Forelimb muscle (tissue), 1 donor: ENCODE measurements around the gene TRIM50. TPM values are rescaled to one million over a fixed set of nuclear protein-coding genes. Genes with fewer than 3 reads are reported as not detected.
"Not testable (repeated sequence)": the region's sequence is repeated elsewhere in the genome, so short reads cannot be mapped to it uniquely, and the experiment has no call there.

Experiments used
- DNase-seq: peaks from one replicate; pipeline ENCODE4 v3.0.0-alpha.2; 2013; ENCODE audit warnings: low read depth
- polyA plus RNA-seq: library from polyadenylated mRNA; unstranded; fragments of 120-200 nt; gene quantifications from one replicate; pipeline ENCODE4 v1.2.1, GENCODE V29; 2013; ENCODE audit not compliant: insufficient read length

TRIM50 gene
- polyA plus RNA-seq = 0.67 TPM

DNA sequence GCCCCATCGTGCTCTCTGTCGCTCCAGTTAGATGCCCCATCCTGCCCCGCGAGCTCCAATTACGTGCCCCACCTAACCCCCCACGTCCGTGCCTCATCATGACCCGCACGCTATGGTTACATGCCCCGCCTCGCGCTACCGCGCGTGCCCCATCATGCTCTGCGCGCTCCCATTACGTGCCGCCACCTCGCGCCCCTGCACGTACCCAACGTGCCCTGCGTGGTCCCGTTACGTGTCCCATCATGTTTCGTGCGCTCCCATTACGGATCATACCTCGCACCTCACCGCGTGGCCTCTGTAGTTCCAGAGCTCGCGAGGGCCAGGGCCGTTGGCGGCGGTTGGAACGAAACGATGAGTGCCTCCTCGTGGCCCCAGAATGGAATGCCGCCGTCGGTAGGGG lies at the start of gene TRIM50, which contains the start of gene FKBP6:
TSS of gene TRIM50 (minus strand) at position 161 of the 400 bp plus-strand sequence. CDS start 3,295 bp downstream, outside the sequence.
TSS of gene FKBP6 (plus strand) at position 240 of the 400 bp plus-strand sequence. CDS start 268 bp downstream, outside the sequence.
- DNase-seq = not testable (repeated sequence)

- no peak for DNase-seq
These were observed 49.0 kb upstream of the TRIM50 start for GRCh38 chr7:73376671-73377412.

DNA sequence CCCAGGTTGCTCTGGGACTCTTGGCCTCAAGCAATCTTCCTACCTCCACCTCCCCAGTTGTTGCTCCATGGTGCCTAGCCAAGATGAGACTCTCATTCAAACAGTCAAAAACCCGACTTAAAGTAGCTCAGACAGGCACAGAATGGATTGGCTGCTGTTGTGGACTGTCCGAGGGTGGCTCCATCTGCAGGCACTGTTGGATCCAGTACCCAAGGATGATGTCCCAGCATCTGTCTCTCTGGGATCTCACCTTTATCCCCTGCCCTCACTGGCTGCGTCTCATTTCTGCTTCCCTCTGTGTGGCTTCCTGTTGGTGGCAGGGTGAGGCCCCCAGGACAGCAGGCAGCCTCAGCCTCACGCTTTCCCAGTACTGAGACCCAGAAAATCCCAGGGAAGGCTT lies 48.4 kb upstream of the TRIM50 start:
- DNase-seq = not testable (repeated sequence)

GRCh38 chr7:73373741-73374140 lies 45.9 kb upstream of the TRIM50 start:
- DNase-seq = no peak

DNA sequence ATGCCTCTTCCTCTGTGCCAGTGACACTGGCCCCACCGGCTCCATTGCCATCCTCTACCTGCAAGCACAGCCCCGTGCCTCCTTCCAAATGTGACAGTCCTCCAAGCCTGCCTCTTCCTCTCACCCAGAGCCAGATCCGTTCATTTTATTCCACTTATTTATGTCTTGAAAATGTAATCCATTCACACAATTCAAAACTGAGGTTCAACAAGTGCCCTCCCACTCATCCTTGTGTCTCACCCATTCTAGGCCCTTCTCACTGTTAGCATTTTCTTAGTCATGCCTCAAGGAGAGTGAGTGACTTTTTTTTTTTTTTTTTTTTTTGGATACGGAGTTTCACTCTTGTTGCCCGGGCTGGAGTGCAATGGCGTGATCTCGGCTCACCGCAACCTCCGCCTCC lies 41.7 kb upstream of the TRIM50 start:
- no peak for DNase-seq

DNA sequence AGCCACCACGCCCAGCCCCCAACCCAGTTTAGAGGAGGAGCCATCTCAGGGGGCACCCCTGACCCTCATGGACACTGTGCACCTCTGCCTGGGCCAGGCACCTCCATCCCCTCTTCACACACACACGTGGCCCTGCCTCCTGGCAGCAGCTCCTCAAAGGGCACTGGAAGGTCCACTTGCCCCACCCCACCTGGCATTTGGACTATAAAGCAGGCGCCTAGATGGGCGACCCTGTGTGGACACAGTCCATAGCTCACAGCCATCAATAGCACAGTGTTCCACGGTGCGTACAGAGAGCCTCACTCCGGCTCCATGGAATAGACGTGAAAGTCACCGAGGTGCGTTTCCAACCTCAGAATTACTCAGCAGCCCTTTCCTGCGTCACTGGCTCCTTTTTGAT lies 41.1 kb upstream of the TRIM50 start:
- DNase-seq = no peak

- no peak for DNase-seq
These were observed 39.1 kb upstream of the TRIM50 start for GRCh38 chr7:73366990-73367389.

- DNase-seq = no peak
These were observed 38.2 kb upstream of the TRIM50 start for GRCh38 chr7:73366127-73366526.

DNA sequence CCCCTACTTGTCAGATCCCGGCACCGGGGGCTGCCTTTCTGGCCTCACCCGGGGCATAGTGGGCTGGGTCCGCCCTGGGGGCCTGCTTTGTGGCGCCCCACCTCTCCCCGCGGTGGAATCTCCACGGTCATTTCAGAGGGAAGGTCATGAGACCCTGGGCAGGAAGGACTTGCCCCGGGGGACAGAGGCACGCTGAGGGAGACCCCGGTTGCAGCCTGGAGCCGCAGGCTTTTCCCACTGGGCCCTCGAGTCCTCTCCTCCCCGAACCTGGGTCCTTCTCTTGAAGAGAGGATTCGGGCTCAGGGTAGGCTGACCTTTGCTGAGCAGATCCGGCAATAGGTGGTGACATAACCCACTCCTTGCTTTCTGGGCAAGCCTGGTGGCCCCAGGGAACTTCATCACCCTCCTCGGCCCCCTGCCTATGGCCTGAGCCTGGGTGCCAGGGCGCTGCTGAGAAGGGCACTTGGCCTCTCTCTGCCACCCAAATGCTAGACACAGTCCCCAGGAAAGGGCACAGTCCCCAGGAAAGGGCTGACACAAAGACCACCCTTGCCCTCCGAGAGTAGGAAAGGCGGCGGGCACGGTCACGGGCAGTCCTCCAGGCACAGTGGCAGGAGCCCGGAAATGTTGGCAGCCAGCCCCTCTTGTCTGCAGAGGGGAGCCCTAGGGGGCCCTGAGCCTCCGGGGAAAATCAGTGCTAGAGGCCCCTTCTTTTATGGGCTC lies 36.3 kb upstream of the TRIM50 start:
- DNase-seq = no peak

DNA sequence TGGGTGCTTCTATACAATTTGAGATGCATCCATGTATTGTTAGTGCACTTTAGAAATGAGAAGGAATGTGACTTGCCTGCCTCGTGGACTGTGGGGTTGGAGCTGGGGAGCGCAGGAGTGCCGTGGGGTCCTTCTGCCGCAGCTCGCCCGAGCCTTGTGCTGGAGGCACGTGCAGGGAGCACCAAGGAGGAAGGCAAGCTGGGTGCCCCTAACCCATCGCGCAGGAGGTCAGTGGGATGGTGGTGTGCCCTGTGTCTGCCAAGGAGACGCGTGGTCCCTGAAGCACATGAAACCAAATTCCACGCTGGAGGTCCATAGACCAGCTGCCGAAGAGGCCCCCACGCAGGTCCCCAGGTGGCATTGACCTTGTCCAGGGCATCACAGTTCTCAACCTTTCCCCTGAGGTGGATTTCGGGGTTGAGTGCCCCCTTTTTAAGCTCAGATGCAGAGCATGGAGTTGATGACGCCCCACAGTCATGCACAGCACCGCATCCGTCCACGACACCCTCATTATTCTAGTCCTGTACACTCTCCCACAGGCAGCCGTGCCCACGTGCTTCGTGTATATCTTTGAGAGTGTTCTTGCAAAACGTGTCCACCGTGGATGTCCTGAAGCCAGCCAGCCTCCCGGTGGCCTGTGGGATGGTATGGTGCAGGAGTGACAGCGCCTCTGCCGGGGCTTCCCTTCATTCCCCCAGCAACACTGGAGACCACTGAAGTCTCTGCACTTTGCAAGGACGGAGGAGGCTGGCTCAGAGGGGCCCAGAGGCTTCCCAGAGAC lies 35.5 kb upstream of the TRIM50 start:
- no peak for DNase-seq

DNA sequence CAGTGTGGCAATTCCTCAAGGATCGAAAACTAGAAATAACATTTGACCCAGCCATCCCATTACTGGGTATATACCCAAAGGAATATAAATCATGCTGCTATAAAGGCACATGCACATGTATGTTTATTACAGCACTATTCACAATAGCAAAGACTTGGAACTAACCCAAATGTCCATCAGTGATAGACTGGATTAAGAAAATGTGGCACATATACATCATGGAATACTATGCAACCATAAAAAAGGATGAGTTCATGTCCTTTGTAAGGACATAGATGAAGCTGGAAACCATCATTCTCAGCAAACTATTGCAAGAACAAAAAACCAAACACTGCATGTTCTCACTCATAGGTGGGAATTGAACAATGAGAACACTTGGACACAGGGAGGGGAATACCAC lies 32.7 kb upstream of the TRIM50 start:
- not testable (repeated sequence) for DNase-seq

GRCh38 chr7:73359746-73360375 lies 32.0 kb upstream of the TRIM50 start:
- no peak for DNase-seq

DNA sequence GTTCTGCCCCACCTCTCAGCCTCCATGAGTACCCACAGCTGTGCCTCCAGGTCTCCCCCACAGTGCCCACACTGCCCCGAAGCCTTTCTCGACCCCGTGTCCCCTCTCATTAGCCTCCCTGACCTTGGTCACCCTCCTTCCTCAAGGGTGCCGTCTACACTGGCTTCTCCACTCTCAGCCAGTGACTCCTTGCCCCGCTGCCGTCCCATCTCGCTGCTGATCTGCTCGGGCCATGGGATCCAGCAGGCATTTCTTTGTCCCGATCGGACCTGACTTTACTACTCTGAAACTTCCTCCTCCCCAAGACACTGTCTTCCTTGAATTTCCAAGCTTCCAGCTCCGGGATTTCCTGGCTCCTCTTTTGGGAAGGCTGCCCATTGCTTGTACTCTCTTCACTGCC lies 31.4 kb upstream of the TRIM50 start:
- DNase-seq = no peak

DNA sequence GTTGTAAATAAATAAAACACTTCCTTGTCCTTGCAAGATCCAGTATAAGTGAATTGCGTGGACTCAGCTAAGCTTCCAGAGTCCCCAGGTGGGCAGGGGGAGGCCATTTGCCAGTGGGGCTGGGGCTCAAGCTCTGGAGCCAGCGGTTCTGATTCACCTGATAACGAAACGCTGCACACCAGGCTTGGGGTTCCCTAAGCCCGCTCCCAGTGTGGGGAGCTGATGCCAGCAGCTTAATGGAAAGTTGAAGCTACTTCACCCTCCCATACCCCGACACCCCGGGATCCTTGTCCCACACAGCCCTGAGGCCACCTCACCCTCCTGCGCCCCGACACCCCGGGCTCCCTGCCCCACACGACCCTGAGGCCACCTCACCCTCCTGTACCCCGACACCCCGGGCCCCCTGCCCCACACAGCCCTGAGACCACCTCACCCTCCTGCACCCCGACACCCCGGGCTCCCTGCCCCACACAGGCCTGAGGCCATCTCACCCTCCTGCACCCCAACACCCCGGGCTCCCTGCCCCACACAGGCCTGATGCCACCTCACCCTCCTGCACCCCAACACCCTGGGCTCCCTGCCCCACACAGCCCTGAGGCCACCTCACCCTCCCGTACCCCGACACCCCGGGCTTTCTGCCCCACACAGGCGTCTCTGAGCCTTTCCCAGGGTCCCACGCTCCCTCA lies 30.9 kb upstream of the TRIM50 start:
- no peak for DNase-seq

DNA sequence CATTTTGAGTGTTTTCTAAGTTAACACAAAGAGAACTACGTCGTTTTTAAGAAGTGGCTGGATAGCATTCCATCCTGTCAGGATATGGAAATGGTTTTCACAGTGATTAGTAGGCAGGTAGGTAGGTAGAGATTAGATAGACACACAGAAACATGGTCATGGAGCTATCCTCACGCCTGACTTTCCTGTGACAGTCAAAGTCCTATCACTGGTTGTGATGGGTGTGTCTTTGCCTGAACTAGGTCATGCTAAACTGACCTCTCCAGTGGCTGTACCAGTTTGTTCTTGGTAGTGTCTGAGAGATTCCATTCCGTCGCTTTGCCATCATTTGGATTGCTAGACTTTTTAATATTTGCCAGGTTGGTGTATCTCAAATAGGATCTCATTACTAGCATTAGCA lies 28.3 kb upstream of the TRIM50 start:
- no peak for DNase-seq

DNA sequence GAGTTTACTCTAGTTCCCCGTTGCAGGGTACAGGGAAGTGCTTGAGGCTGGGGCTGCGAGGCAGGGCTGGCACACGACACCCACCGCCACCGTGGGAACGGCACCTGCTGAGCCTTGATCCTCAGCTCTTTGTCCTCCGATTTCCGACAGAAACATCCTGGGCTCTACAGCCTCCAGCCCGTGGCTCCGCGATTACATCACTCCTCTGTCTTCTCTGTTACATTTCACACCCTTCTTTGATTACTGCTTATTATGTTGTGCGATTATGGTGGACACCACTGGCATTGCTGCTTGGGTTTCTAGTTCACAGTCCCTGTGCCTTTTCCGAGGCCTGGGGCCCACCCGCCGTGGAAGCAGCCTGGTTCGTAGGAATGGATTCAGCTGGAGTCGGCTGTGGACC lies 26.9 kb upstream of the TRIM50 start:
- no peak for DNase-seq

DNA sequence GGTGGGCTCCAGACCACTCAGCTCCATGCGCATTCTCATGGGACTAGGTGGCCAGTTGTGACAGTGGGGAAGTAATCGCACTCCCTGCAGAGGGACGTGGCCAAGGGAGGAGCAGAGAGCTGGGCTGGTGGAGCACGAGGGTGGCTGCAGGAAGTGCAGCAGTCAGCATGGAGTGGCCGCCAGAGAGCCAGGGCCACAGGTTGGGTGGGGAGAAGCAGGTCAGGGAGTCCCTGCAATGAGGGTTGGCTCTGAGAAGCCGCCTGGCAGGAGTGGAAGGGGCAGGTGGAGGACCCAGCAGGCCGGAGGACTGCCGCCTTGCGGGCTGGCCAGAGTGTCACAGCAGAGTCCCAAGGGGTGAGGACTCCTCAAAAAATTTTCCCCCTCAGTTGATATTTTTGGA lies 26.3 kb upstream of the TRIM50 start:
- no peak for DNase-seq

- DNase-seq = no peak
These were observed 25.4 kb upstream of the TRIM50 start for GRCh38 chr7:73353243-73353642.

DNA sequence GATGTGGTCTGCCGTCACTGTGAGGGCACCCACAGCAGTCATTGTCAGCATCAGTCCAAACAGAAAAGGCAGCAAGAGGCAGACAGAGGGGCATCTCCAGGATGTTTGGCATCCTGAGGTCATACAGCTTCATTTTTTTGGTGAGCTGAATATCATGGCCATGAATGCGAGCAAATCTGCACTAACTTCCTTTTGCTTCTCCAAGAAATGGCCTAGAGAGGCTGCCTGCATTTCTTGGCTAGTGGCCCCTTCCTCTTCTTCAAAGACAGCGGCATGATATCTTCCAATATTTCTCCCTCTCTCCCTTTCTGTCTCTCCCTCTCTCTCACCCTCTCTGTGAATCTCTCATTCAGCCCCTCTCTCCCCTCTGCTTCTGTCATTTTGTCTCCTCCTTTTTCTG lies 24.9 kb upstream of the TRIM50 start:
- no peak for DNase-seq

GRCh38 chr7:73351447-73352167 lies 23.7 kb upstream of the TRIM50 start:
- no peak for DNase-seq
